Neuronal stem cell (in vitro differentiated cells): ENCODE data around the gene SPOPL.
"Not testable (repeated sequence)": the region's sequence is repeated elsewhere in the genome, so short reads cannot be mapped to it uniquely, and the experiment has no call there.

Source experiments
- DNase-seq: peaks from one replicate; pipeline ENCODE4 v3.0.0-alpha.2; 2013; ENCODE audit warnings: low spot score
- H2AFZ ChIP-seq: one replicate; pipeline ENCODE4 v1.6.1; 2013; ENCODE audit warnings: mild to moderate bottlenecking, low read length, inconsistent platforms
- H2AK5ac ChIP-seq: 2 replicates; pipeline ENCODE4 v1.6.1; 2013; ENCODE audit warnings: low read depth, mild to moderate bottlenecking, inconsistent platforms, low read length, moderate library complexity, mixed read lengths
- H2BK120ac ChIP-seq: 2 replicates; pipeline ENCODE4 v1.6.1; 2013; ENCODE audit warnings: low read depth, mild to moderate bottlenecking, inconsistent platforms, low read length, moderate library complexity, mixed read lengths
- H2BK12ac ChIP-seq: one replicate; pipeline ENCODE4 v1.6.1; 2013; ENCODE audit warnings: low read length, inconsistent platforms
- H2BK15ac ChIP-seq: 2 replicates; pipeline ENCODE4 v1.6.1; 2013; ENCODE audit warnings: mild to moderate bottlenecking, low read length, inconsistent platforms, mixed read lengths
- H2BK5ac ChIP-seq: one replicate; pipeline ENCODE4 v1.6.1; 2013; ENCODE audit warnings: inconsistent platforms, mild to moderate bottlenecking, low read length, moderate library complexity
- H3K14ac ChIP-seq: one replicate; pipeline ENCODE4 v1.6.1; 2013; ENCODE audit warnings: low read length, inconsistent platforms
- H3K18ac ChIP-seq: 2 replicates; pipeline ENCODE4 v1.6.1; 2013; ENCODE audit warnings: low read length, inconsistent platforms
- H3K23ac ChIP-seq: 2 replicates; pipeline ENCODE4 v1.6.1; 2013; ENCODE audit warnings: low read depth, mild to moderate bottlenecking, mixed read lengths, low read length, inconsistent platforms; ENCODE audit not compliant: poor library complexity
- H3K27ac ChIP-seq: replicated peaks from 3 replicates; pipeline ENCODE4 v1.5.1; 2013; ENCODE audit warnings: low read length, inconsistent platforms
- H3K27me3 ChIP-seq, 3 experiments: 2 replicates each; pipeline ENCODE4 v1.6.1; 2013; ENCODE audit warnings: low read length in 3 of 3, mild to moderate bottlenecking in 2 of 3, inconsistent platforms in 1 of 3, low read depth in 1 of 3, mixed read lengths in 1 of 3, moderate library complexity in 1 of 3; ENCODE audit not compliant: control insufficient read depth in 3 of 3, insufficient read depth in 3 of 3
- H3K36me3 ChIP-seq, 2 donors: replicated peaks in 1 of 2; 2 replicates each; pipeline ENCODE4 v1.6.1; 2013; ENCODE audit warnings: low read length in 2 of 2; ENCODE audit not compliant: control insufficient read depth in 2 of 2, insufficient read depth in 2 of 2
- H3K4ac ChIP-seq: 2 replicates; pipeline ENCODE4 v1.6.1; 2013; ENCODE audit warnings: inconsistent platforms, mild to moderate bottlenecking, low read length, moderate library complexity
- H3K4me1 ChIP-seq, 2 donors: 1 replicate in 1 of 2; 2 replicates in 1 of 2; pipeline ENCODE4 v1.6.1; 2013; ENCODE audit warnings: low read length in 2 of 2, low read depth in 1 of 2; ENCODE audit not compliant: control insufficient read depth in 2 of 2, insufficient read depth in 1 of 2
- H3K4me2 ChIP-seq: one replicate; pipeline ENCODE4 v1.6.1; 2013; ENCODE audit warnings: mild to moderate bottlenecking, low read length, inconsistent platforms; ENCODE audit not compliant: insufficient read depth, poor library complexity, severe bottlenecking
- H3K4me3 ChIP-seq, 2 donors: 2 replicates each; pipeline ENCODE4 v1.5.1; 2013; ENCODE audit warnings: low read length in 2 of 2, mild to moderate bottlenecking in 2 of 2, inconsistent platforms in 1 of 2, moderate library complexity in 1 of 2
- H3K79me1 ChIP-seq: one replicate; pipeline ENCODE4 v1.6.1; 2013; ENCODE audit warnings: low read depth, mild to moderate bottlenecking, inconsistent platforms, low read length, moderate library complexity
- H3K9ac ChIP-seq: one replicate; pipeline ENCODE4 v1.6.1; 2013; ENCODE audit warnings: mild to moderate bottlenecking, low read depth, low read length, inconsistent platforms; ENCODE audit not compliant: poor library complexity
- H3K9me3 ChIP-seq, 2 donors: replicated peaks in 1 of 2; 2 replicates each; pipeline versions ENCODE3 to v1.6.1; 2013; ENCODE audit warnings: low read length in 2 of 2, mild to moderate bottlenecking in 2 of 2, inconsistent platforms in 1 of 2, low read depth in 1 of 2, mixed read lengths in 1 of 2, moderate library complexity in 1 of 2; ENCODE audit not compliant: control insufficient read depth in 2 of 2, insufficient read depth in 1 of 2
- H4K8ac ChIP-seq: one replicate; pipeline ENCODE4 v1.6.1; 2013; ENCODE audit warnings: low read depth, mild to moderate bottlenecking, inconsistent platforms, low read length, moderate library complexity
- H4K91ac ChIP-seq: one replicate; pipeline ENCODE4 v1.6.1; 2013; ENCODE audit warnings: low read length, low read depth, mild to moderate bottlenecking, inconsistent platforms; ENCODE audit not compliant: poor library complexity
- WGBS, 2 donors: extraction: QIAGEN DNeasy Blood & Tissue Kit; methylation state at CpG; one replicate each; pipeline ENCODE4 v1.1.7; 2013; ENCODE audit warnings: missing lambda C conversion rate in 2 of 2, mixed read lengths in 1 of 2; ENCODE audit not compliant: insufficient read length in 2 of 2, insufficient replicate concordance in 1 of 2; ENCODE audit errors: extremely low coverage in 2 of 2; 5-methylcytosine and 5-hydroxymethylcytosine counted together

The SPOPL gene

DNA sequence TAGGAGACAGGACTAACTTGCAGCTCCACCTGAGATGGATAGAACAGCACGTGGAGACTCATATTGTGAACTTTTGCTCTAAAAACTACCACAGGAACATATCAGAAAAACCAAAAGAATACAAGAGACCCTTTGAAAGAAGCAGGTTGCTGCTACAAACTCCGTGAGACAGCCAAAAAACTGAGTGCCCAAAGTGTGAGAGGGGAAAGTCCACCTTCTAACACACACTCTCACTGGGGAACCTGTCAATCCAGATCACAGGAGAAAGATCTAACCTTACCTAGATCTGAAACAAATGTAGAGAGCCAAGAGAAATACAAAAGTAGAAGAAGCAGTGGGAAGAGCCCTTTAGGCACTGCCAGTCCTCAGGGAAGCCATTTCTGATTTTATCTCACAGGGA, 46.3 kb upstream of the SPOPL start:
- DNase-seq: no peak
- no peak overlapping the region for H2AK5ac ChIP-seq
- H4K91ac ChIP-seq: no peak overlapping the region
- H3K27me3 ChIP-seq: no peaks in the 10 kb centered on the region
- H3K4ac ChIP-seq: no peak overlapping the region
- H2BK120ac ChIP-seq: no peak overlapping the region
- no peak overlapping the region for H2BK12ac ChIP-seq
- H3K18ac ChIP-seq: no peak overlapping the region
- no peak overlapping the region for H2BK5ac ChIP-seq
- no peaks in the 10 kb centered on the region for H3K79me1 ChIP-seq
- H4K8ac ChIP-seq: no peak overlapping the region
- no peaks in the 10 kb centered on the region for H3K4me1 ChIP-seq
- no peak overlapping the region for H3K27ac ChIP-seq
- no peak overlapping the region for H3K4me2 ChIP-seq
- H3K14ac ChIP-seq: no peak overlapping the region
- H2BK15ac ChIP-seq: no peak overlapping the region
- no CpG with 5 or more reads among the region's 2 CpGs for WGBS, 2 donors
- no peaks in the 10 kb centered on the region for H3K36me3 ChIP-seq
- H3K4me3 ChIP-seq: no peak overlapping the region
- no peak overlapping the region for H3K23ac ChIP-seq
- no peak overlapping the region for H2AFZ ChIP-seq
- H3K9me3 ChIP-seq: no peaks in the 10 kb centered on the region
- no peak overlapping the region for H3K9ac ChIP-seq

DNA sequence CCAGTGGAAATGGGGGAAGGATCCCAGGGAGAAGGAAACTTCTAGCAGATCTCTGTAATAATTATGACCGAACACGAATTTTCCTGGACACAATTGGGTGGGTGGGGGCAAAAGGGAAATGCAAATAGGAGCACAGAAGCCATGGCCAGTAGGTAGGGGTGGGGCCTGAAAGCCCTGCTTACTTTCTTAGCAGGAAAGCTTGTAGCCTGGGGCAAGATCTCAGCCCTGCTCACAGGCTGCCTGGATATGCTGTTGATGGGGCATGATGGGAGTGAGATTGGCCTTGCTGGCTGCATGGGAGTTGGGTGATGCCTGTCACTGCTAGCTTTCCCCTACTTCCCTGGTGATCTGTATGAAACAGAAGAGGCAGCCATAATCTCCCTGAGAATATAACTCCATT, 45.9 kb upstream of the SPOPL start:
- no peaks in the 10 kb centered on the region for H3K79me1 ChIP-seq
- H3K4me2 ChIP-seq: no peak overlapping the region
- no peak overlapping the region for H3K23ac ChIP-seq
- no peak overlapping the region for H2AFZ ChIP-seq
- H3K9me3 ChIP-seq: no peaks in the 10 kb centered on the region
- no peak overlapping the region for H2BK5ac ChIP-seq
- no peaks in the 10 kb centered on the region for H3K36me3 ChIP-seq
- no peaks in the 10 kb centered on the region for H3K27me3 ChIP-seq
- no peaks in the 10 kb centered on the region for H3K4me1 ChIP-seq
- H2BK120ac ChIP-seq: no peak overlapping the region
- peak overlapping the region; percentile 73 for H2BK12ac ChIP-seq
- H3K18ac ChIP-seq: no peak overlapping the region
- no CpG with 5 or more reads among the region's 2 CpGs for WGBS, 2 donors
- no peak overlapping the region for H4K91ac ChIP-seq
- no peak overlapping the region for H2BK15ac ChIP-seq
- H4K8ac ChIP-seq: no peak overlapping the region
- no peak overlapping the region for H3K4ac ChIP-seq
- peak overlapping the region; percentile 63 for H2AK5ac ChIP-seq
- H3K14ac ChIP-seq: no peak overlapping the region
- H3K4me3 ChIP-seq: peak overlapping the region in 1 of 2 donors; percentile 25
- H3K9ac ChIP-seq: no peak overlapping the region
- no peak for DNase-seq
- no peak overlapping the region for H3K27ac ChIP-seq

- not testable (repeated sequence) for H2BK15ac ChIP-seq, H2AK5ac ChIP-seq, H3K36me3 ChIP-seq, DNase-seq, H3K23ac ChIP-seq, H2BK12ac ChIP-seq, H3K4me1 ChIP-seq, H4K8ac ChIP-seq, H3K18ac ChIP-seq, H2BK120ac ChIP-seq, H3K4ac ChIP-seq, H3K14ac ChIP-seq, H3K27ac ChIP-seq, H4K91ac ChIP-seq, H3K4me2 ChIP-seq, H2AFZ ChIP-seq, H3K9me3 ChIP-seq, H3K4me3 ChIP-seq, H3K27me3 ChIP-seq, H3K9ac ChIP-seq, H2BK5ac ChIP-seq, H3K79me1 ChIP-seq
- no CpG with 5 or more reads among the region's 3 CpGs for WGBS, 2 donors
Observed at GRCh38 chr2:138462689-138463088, 38.9 kb upstream of the SPOPL start.

DNA sequence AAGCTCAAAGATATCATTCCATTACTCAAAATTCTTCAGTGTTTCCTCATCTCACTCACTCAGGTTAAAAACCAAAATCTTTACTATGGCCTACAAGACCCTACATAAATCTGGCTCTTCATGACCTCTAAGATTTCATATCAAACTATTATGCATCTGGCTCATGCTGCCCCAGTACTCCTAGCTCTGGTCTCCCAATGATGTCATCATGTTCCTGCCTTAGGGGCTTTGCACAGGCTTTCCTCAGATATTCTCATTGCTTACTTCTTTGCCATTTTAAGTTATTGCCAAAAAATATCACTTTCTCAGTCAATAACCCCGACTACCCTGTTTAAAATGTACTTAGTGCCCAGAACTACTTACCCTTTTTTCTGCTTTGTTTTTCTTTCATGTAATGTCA, 33.0 kb upstream of the SPOPL start:
- no peak overlapping the region for H2BK12ac ChIP-seq

More for the DNA sequence above, 33.0 kb upstream of the SPOPL start:
- H3K4me2 ChIP-seq: no peak overlapping the region
- H3K36me3 ChIP-seq: no peaks in the 10 kb centered on the region
- no peak overlapping the region for H3K4ac ChIP-seq
- no peak overlapping the region for H3K9ac ChIP-seq
- H3K27ac ChIP-seq: no peak overlapping the region
- H2AK5ac ChIP-seq: no peak overlapping the region
- no peak overlapping the region for H2BK120ac ChIP-seq
- H2AFZ ChIP-seq: no peak overlapping the region
- no peak overlapping the region for H2BK5ac ChIP-seq
- H3K9me3 ChIP-seq: no peaks in the 10 kb centered on the region
- H4K91ac ChIP-seq: no peak overlapping the region
- H4K8ac ChIP-seq: no peak overlapping the region
- H3K27me3 ChIP-seq: no peaks in the 10 kb centered on the region
- H2BK15ac ChIP-seq: no peak overlapping the region
- no peak overlapping the region for H3K18ac ChIP-seq
- H3K23ac ChIP-seq: no peak overlapping the region
- no peaks in the 10 kb centered on the region for H3K79me1 ChIP-seq
- H3K4me3 ChIP-seq: no peak overlapping the region
- DNase-seq: no peak
- WGBS, 2 donors: no CpG with 5 or more reads among the region's 1 CpG
- H3K4me1 ChIP-seq: no peaks in the 10 kb centered on the region
- H3K14ac ChIP-seq: no peak overlapping the region
